ENCODE measurements around the gene IL1R2.

The IL1R2 gene, protein sequence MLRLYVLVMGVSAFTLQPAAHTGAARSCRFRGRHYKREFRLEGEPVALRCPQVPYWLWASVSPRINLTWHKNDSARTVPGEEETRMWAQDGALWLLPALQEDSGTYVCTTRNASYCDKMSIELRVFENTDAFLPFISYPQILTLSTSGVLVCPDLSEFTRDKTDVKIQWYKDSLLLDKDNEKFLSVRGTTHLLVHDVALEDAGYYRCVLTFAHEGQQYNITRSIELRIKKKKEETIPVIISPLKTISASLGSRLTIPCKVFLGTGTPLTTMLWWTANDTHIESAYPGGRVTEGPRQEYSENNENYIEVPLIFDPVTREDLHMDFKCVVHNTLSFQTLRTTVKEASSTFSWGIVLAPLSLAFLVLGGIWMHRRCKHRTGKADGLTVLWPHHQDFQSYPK
- 0.07 to 0.94 reads per million in 2 donors for total RNA-seq

DNA sequence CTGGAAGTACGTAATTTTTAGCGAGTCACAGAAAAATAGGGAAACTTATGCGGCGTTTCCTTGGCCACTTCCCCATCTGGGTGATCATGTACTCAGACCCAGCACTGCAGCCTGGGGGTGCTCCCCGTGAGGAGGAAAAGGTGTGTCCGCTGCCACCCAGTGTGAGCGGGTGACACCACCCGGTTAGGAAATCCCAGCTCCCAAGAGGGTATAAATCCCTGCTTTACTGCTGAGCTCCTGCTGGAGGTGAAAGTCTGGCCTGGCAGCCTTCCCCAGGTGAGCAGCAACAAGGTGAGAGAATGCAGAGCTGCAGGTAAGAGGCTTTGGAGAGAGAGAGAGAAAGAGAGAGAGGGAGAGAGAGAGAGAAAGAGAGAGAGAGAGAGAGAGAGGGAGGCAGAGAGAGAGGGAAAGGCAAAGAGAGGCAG, at the start of gene IL1R2:
Gene IL1R2, plus strand, starts transcription at position 240 of the 425 bp plus-strand sequence. CDS start 16,616 bp downstream, outside the sequence.
- DNase-seq: no peak

DNA sequence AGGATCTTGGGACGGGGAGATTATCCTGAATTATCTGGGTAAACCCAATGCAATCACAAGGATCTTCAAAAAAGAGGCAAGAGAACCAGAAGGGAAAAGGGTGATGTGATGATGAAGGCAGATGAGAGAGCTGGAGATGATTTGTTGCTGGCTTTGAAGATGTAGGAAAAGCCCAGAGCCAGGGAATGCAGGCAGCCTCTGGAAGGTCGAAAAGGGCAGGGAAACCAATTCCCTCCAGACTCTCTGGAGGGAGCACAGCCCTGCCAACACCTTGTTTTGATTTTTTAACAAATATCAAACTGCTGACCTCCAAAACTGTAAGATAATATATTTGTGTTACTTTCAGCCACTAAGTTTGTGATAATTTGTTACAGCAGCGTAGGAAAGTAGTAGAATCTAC, 48.9 kb upstream of the IL1R2 start:
- DNase-seq: no peak

DNA sequence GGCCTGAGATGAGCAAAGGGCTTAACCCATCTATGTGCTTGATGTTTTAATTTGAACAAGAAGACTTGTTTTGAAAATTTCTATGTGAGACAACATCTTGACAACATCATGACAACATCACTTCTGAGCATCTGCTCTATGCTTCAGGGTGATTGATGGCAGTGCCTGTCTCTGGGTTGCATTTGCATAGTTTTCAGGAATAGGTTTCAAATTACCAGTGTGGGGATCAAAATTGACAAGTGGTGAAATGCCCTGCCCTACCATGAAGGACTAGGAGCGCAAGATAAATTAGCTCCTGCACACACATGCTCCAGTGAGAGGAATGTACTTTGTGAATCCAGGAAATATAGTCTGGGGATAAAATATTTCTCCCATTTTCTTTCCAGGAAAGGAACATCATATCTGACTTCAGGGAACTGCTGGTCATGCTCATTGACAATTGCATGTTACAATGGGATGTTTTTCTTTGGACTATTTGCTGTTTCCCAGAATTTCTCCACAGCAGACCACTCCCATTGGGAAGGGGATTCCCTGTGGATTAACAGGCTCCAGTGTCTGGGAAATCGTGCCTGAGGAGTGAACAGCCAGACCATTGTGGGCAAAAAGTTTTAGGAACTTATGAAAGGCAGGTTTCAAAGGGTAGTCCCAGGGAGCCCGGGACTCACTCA, 45.3 kb upstream of the IL1R2 start:
- no peak for DNase-seq

DNA sequence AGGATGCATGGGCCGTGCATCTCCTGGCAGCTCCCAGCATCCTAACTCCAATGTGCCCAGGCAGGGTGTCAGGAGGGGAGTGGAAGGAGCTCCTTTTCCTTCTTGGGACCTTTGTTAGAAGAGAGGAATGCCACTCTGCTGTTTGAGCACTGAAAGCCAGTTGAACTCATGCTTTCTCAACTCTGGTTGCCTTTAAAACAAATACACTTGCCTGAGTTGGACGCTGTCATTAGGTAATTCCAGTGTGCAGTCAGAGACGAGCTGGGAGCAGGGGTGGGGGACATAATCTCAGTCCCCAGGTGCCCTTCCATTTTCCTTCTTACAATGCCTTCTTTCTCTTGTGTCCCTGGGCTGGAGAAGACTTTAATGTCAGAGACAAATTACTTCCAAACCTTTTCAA, 44.4 kb upstream of the IL1R2 start:
- DNase-seq: no peak

DNA sequence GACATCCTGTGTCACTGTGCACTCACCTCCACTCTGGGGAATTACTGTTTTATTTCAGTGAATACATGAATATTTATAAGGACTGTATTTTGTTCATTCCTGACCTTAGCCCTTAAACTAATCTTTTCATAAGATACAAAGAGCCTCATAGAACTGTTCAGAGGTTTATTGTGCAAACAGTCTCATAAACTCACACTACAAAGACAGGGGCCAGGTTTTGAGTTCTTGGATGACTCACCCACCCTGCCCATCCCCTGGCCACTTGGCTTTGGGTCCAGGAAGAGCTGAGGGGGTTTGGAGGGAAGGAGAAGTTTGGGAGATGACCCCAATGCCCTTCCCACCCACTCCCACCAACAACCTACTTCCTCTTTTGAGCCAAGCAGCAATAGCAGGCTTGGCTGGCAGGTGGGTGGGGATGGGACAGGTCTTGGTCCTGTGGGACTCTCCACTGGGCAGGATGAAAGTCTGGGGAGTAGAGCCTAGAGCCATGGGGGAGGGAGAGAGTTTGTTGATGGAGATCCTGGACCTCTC, 43.1 kb upstream of the IL1R2 start:
- DNase-seq: no peak

DNA sequence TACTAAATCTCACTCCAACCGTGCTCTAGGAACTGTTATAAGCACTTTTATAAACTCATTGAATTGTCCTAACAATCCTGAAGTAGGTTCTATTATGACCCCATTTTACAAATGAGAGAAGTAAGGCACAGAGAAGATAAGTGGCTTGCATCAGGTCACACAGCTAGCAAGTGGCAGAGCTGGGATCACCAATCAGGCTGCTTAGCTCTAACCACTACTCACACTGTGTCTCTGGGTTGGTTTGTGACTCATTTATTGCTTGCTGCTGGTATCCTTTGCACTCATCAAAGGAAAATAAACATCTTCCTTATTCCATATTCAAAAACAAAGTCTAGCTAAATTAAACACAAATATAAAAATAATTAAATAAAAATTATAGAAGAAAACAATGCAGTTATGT, 42.5 kb upstream of the IL1R2 start:
- DNase-seq: peak in 1 of 5 experiments; percentile 40

DNA sequence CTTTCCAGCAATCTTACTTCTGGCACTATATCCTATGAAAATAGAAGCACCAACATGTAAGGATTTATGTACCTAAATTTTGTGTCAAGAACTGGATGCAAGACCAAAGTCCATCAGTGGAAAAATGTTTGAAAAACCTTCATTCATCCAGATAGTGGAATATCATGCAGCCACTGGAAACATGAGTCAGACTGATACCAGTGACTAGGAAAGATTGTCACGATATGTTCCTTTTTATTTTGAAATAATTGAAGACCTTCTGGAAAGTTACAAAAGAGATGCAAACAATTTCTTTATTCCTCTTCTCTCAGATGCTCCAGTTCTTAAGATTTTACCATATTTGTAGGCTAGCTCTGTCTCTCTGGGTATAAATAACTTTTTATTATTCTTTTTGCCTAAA, 40.5 kb upstream of the IL1R2 start:
- no peak for DNase-seq

DNA sequence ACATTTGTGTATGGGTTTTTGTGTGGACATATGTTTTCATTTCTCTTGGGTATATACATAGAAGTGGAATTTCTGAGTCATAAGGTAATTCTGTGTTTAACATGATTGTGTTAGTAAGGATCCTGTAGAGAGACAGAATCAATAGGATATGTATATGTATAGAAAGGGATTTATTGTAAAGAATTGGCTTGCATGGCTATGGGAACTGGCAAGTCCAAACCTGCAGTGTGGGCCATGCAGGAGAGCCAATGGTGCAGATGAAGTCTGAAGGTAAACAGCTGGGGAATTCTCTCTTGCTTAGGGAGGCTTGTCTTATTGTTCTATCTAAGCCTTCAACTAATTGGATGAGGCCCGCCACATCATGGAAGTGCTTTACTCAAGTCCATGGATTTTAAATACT, 39.2 kb upstream of the IL1R2 start:
- no peak for DNase-seq

DNA sequence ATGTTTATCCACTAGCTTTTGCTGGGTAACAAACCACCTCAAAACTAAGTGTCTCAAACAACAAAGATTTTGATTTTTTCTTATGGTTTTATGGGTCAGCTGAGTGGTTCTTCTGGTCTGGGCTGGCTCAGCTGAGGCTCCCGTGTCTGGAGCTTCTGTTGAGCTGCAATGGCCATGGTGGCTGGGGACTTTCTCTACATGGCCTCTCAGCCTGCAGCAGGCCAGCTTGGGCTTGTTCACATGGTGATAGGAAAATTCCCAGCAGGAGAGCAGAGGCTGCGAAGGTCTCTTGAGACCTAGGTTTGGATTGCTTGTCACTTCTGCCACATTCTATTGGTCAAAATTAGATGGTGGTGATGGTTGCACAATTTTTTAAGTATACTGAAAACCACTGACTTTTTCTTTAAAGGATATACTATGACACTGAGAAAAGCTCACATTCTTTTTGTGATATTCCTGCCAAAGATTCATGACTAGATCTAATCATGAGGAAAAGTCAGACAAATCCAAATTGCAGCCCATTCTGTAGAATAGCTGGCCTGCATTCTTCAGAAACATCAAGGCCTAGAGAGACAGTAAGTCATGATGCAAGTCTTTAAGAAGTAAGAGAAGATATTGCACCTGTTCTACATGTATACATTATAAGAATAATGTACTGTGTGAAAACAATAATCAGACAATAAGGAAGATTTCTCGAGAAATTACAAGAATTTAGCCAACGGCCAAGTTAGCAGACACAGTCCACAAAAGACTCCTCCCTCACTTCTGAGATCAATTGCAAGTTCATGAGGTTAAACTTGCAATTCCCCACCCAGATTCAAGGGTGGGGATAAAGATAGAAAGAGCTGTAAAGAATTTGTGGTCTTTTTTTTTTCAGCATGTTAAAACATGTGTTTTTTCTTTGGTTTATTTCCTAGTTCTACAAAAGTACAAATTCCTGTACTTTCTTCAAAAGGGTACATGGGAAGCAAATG, 35.0 kb upstream of the IL1R2 start:
- DNase-seq: no peak

DNA sequence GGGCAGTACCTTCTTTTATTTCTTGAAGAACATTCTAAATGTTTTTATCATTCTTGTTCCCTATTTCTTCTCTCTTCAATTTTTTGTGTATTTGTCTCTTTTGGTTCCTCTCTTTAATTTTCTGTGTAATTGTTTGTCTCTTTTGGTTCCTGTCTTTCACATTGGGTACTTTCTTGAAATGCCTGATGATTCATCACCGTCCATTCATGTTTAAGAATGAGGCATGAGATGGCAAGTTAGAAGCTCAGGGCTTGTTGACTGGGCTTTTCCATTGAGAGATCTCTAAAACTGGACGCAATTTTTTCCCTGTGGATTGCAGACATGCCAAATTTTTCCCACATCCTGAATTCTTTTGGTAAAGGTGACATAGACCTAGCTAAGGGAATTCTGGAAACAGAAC, 33.7 kb upstream of the IL1R2 start:
- DNase-seq: no peak

DNA sequence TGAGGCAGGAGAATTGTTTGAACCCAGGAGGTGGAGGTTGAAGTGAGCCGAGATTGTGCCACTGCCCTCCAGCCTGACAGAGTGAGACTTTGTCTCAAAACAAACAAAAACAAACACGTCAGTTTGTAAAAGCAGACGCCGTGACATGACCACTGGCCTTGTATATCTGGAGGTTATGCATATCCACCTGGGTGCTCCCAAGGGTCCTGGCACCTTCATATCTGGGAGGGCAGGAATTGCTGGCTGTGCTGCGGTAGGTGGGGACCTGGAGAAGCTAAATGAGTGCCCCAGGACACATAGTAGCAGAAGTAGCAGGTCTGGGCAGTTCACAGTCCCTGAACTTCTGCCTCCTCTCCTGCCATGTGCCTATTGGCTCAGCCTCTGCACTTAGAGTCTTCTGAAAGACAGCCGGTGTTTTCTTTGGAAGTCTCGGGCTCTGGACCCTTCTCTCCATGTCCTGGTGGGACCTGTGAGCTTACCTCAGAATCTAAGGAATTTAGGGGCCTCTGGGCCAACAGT, 30.9 kb upstream of the IL1R2 start:
- no peak for DNase-seq

DNA sequence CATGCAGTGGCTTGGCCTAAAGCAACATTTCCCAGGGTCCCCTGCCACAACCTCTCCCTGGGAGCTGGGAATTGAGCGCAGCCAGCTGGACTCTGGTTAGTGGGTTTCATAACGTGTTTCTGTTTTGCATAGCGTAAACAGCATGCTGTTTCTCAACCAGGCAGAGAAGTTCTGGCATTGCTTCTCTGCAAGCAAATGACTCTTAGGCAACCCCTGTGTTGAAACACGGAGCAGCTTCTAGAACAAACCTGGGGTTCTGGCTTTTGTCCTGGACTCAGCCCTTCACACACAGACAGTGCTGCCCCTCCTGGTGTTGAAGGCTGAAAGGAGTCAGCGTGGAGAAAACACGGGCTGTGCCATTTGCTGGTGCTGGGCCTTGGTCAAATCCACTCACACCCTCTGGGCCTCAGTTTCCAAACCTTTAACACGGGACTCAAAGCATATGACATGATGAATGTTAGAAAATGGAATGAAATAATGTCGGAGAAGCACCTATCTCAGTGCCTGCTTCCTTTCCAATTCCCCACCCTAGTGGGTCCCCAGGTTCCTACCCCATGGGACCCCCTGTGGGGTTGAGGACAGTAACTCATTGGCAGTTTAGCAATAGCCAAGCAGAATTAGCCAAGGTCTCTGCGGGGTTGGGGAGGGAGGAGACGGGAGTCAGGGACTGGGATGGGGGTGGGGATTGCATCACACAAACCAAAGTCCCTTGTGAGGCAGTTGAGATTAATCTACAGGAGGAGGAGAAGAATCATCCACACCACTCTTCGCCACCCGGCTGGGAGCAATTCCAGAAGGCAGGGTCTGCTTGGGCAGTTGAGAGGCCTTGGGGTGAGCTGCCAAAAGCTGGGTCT, 30.2 kb upstream of the IL1R2 start:
- DNase-seq: no peak

DNA sequence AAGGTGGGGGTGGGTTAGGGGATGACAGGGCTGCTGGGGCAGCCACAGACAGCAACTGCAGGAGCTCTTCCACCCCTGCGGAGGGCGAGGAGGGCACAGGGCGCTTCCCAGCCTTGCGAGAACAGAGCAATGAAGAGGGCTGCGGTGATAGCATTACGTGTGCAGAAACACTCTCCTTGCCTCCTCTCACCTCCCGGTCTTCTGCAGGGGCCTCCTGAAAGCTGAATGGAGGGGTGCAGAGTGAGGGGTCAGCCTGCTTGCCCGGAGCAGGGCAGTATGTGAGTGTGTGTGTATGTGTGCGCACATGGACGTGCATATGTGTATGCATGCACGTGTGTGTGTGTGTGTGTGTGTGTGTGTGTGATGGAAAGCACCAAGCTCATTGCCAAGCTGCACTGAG, 29.5 kb upstream of the IL1R2 start:
- no peak for DNase-seq

DNA sequence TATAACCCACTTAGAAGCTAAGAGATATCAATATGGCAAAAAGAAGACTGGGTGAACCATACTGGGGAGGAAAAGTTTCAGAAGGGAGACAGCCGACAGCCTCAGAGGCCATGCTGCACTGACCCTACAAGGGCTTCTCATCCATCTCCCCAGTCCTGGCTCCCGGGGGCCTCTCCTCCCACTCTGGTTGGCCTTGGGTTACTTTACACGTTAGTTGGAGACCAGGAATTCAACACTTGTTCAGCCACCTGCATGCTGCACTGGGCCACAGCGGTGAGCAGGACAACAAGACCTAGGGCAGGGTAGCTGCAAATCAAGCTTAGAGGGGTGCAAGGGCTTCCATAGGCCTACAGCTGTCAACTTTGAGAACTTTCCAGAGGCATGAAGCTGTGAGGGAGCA, 28.6 kb upstream of the IL1R2 start:
- no peak for DNase-seq

DNA sequence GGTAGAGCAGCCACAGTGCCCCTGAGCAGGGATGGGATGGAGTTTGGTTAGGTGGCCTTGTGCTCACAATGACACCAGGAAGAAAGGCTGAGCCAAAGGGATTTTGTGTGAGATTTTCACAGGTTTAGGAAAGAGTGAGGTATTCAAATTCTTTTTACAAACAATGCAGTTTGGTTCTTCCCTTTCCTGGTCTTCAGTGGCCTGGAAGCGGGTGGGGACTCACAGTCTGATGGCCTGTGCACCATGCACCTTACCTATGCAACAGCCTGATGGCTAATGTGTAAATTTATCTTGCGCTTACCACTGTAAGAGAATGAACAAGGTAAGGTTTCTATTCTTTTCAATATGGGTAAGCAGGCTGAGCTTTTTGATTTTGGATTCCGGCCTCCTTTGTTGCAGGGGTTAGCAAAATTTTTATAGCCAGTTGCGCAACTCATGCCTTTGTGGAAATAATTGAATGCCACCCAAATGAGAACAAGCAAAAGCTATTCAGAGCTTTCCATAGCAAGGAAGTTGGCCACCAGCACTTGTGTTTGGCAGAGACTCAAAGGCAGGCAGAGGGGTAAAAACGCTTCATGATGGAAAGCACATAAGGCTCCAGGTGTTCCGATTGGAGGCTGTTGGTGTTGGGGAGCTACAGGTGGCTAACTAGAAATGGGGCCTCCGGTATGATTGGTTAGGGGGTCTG, 23.8 kb upstream of the IL1R2 start:
- no peak for DNase-seq

DNA sequence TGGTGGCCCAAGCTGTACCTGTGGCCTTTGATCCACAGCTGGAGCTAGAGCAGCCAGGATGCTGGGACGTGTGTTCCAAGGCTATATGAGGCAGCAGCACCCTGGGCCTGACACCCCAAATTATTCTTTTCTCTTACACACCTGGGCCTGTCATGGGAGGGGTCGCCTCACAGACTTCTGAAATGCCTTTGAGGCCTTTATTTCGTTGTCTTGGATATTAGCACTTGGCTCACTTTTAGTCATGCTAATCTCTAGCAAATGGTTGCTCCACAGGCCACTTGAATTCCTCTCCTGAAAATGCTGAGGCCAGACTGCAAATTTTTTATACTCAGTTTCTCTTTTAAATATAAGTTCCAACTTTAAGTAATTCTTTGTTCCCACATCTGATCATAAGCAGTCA, 22.0 kb upstream of the IL1R2 start:
- DNase-seq: no peak

DNA sequence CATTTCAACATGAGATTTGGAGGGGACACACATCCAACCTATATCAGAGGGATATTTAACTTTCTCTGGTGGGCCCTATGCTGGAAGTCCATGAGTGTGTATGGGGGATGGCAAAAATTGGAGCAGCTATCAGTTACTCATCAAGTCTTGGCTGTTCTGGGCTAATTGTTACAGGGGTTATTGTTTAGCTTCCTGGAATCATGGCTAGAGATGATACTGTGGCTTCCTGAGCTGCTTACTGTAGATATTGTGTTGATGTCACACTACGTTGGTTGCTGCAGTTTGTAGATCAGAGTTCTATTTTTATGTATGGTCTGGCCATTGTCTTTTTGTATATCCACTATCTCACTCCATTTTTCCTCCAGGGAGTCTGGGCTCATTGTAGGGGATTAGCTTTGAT, 20.9 kb upstream of the IL1R2 start:
- DNase-seq: no peak

DNA sequence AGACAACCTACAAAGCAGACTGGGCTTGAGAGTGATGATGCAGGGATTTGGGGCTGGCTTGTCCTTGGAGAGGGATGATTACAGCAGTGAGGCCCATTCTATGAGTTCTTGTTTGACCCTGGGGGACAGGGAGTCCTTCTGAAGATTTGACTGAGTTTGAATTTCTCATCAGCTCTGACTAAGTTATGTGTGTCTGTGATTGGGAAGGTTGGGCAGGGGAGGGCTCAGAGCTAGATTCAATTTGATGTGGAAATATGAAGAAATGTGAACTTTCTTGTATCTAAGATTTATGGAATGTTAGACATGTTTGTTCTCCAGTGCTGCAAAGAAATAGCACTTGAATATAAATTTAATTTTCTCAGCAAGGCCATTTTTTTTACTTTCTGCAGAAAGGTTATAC, 19.9 kb upstream of the IL1R2 start:
- DNase-seq: no peak

DNA sequence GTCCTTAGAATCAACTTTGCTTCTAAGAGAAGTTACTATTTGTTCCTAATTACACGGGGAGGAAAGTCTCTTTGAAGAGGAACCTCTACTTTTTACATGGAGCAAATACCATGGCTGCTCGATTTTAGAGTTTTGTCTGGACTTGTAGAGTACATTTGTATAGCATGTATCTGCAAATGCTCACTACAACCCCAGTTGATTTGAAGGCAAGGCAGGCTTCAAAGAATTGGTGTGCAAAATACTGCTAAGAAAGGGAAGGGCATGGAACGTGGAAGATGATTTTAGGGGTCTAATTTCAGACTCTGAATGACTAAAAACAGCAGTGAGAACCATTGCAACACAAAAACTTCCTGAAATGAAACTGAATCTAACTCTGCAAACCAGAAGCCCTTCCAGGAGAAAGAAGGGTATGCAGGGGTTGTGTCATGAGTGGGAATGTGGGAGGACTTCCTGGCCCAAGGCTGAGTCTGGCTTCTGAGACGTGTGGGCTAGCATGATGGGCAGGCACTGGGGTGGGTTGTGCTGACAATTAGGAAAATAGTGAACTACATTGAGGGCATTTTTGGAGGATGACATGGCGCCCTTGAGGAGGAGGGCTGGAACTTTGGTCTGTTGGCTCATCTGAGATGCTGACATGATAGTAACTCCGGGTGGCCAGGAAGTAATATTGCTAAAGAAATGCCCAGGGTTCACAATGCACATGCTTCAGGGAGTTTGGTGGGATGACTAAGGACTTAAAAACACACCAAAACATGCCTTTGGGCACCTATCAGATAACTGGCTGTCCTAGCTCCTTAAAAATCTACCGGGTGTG, 18.9 kb upstream of the IL1R2 start:
- DNase-seq: no peak

DNA sequence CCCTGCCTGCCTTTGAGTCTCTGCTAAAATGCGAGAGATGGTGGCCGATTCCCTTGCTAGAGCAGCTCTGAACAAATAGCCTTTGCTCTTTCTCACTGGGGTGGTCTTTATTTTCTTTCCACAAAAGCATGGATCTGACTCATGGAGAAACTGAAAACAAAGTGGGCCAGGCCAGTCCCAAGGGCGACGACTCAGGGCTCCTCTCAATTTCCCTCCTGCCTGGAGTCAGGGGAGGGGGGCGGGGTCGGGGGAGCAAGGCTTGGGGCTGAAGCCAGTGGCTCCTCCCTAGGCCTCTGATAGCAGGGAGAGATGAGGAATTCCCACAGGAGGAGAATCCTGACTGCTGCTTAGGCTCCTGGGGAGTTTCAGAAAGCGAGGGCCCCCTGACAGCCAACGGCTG, 17.1 kb upstream of the IL1R2 start:
- DNase-seq: no peak
